A549 treated with DMSO at 1 μM for 4 hours (cell line): Measurements from ENCODE around the gene C4orf54. TPM values are rescaled to one million over a fixed set of nuclear protein-coding genes. Genes with fewer than 3 reads are reported as not detected.

Source experiments
- total RNA-seq: library from RNA; stranded (reverse); fragments of 200-300 nt; extraction: Qiagen RNA extraction; gene quantifications from 5 replicates; pipeline ENCODE4 v1.2.3, GENCODE V29; 2022; ENCODE audit warnings: low read depth

Gene C4orf54
- not detected in 5 replicates for total RNA-seq

GRCh38 chr4:99657798-99658197 is at the start of gene C4orf54:
C4orf54 (minus strand) TSS chr4:99657828; CDS start chr4:99654648, 3,180 bp downstream.

Other genes with a start within 250 kb of the C4orf54 start
- gene ADH7, start 222.5 kb downstream of the C4orf54 start, total RNA-seq: not detected in 5 replicates
- gene C4orf17, start 146.8 kb downstream of the C4orf54 start, total RNA-seq: not detected in 5 replicates
- 4.0 to 5.7 TPM (median 5.0 TPM) in 5 replicates for gene TRMT10A, start 93.8 kb downstream of the C4orf54 start, total RNA-seq
- gene MTTP, start 83.0 kb downstream of the C4orf54 start, total RNA-seq: 0.07 TPM in 1 of 5 replicates, not detected in the others
- not detected in 5 replicates for gene DAPP1, start 159.0 kb upstream of the C4orf54 start, total RNA-seq
- 22.2 to 34.4 TPM (median 31.0 TPM) in 5 replicates for gene LAMTOR3, start 236.6 kb upstream of the C4orf54 start, total RNA-seq